ENCODE data around the gene OXNAD1.

The OXNAD1 gene

GRCh38 chr3:16331319-16331883 lies 66.4 kb downstream of the OXNAD1 start:
- DNase-seq = no peak

- DNase-seq = no peak
These were observed 68.0 kb downstream of the OXNAD1 start for GRCh38 chr3:16332904-16333426.

GRCh38 chr3:16334909-16335308 lies 69.9 kb downstream of the OXNAD1 start:
- no peak for DNase-seq

GRCh38 chr3:16335333-16335732 lies 70.3 kb downstream of the OXNAD1 start:
- DNase-seq = no peak

- no peak for DNase-seq
These were observed 71.0 kb downstream of the OXNAD1 start for GRCh38 chr3:16335772-16336645.

- DNase-seq = no peak
These were observed 71.8 kb downstream of the OXNAD1 start for GRCh38 chr3:16336825-16337224.

GRCh38 chr3:16337856-16338540 lies 73.0 kb downstream of the OXNAD1 start:
- no peak for DNase-seq

- DNase-seq = peak; percentile 55
These were observed 74.0 kb downstream of the OXNAD1 start for GRCh38 chr3:16338999-16339398.

- DNase-seq = no peak
These were observed 78.1 kb downstream of the OXNAD1 start for GRCh38 chr3:16343101-16343500.

GRCh38 chr3:16346413-16347081 lies 81.5 kb downstream of the OXNAD1 start:
- no peak for DNase-seq

GRCh38 chr3:16347548-16347947 lies 82.5 kb downstream of the OXNAD1 start:
- DNase-seq = no peak

GRCh38 chr3:16349986-16350596 lies 85.1 kb downstream of the OXNAD1 start:
- DNase-seq = no peak

GRCh38 chr3:16350597-16351318 lies 85.7 kb downstream of the OXNAD1 start:
- DNase-seq = no peak

- DNase-seq = no peak
These were observed 87.4 kb downstream of the OXNAD1 start for GRCh38 chr3:16352428-16352827.

- DNase-seq = no peak
These were observed 89.3 kb downstream of the OXNAD1 start for GRCh38 chr3:16354291-16354690.
